ENCODE data around the gene PSMG1. TPM values are rescaled to one million over a fixed set of nuclear protein-coding genes. Genes with fewer than 3 reads are reported as not detected.

The PSMG1 gene
- total and polyA plus RNA-seq, 2 of the 8 experiments (the other 6 are each of a cell fraction or from before 2014, with no cell fraction given): 50.7 to 93.7 TPM

- TF ChIP-seq HDAC2 (IDR thresholded peaks at IDR 0.05; ENCODE audit: borderline replicate concordance in 1 of 2, low read depth in 2 of 2, low read length in 2 of 2) (no peak), CEBPB (IDR thresholded peaks at IDR 0.05; ENCODE audit: low read depth, low read length) (no peak), SP2 (IDR thresholded peaks at IDR 0.05; ENCODE audit: low read length) (no peak), SUZ12 (IDR thresholded peaks at IDR 0.05; ENCODE audit: low read length) (no peak), RXRA (IDR thresholded peaks at IDR 0.05; ENCODE audit: insufficient read depth, low read depth, low read length) (no peak), GTF2F1 (IDR thresholded peaks at IDR 0.05; ENCODE audit: borderline replicate concordance, low read depth, low read length) (no peak), GABPA (IDR thresholded peaks at IDR 0.05; ENCODE audit: borderline replicate concordance, insufficient read depth, low read length) (no peak)
These were observed 38.8 kb upstream of the PSMG1 start (continued) for GRCh38 chr21:39221997-39222486.

Data from H1 (cell line).